Parathyroid adenoma (tissue), 2 donors: Measurements from ENCODE around the gene CARTPT.

ENCODE experiments used
- H2AFZ ChIP-seq: fragments of 300-600 bp; sonication (generic); one replicate; pipeline ENCODE4 v1.7.0; 2017; ENCODE audit warnings: antibody characterized with exemption, mild to moderate bottlenecking
- H3K27ac ChIP-seq: fragments of 300-600 bp; sonication (generic); one replicate; pipeline ENCODE4 v1.7.0; 2017
- H3K27me3 ChIP-seq: fragments of 300-600 bp; sonication (generic); one replicate; pipeline ENCODE4 v1.7.0; 2017; ENCODE audit warnings: low read length; ENCODE audit not compliant: control insufficient read depth, insufficient read depth
- H3K36me3 ChIP-seq: fragments of 300-600 bp; sonication (generic); one replicate; pipeline ENCODE4 v1.7.0; 2017; ENCODE audit warnings: low read length; ENCODE audit not compliant: control insufficient read depth, insufficient read depth
- H3K4me1 ChIP-seq: fragments of 300-600 bp; sonication (generic); one replicate; pipeline ENCODE4 v1.7.0; 2017; ENCODE audit warnings: control low read depth
- H3K4me2 ChIP-seq: fragments of 300-600 bp; sonication (generic); one replicate; pipeline ENCODE4 v1.7.0; 2017; ENCODE audit warnings: low read length
- H3K4me3 ChIP-seq: fragments of 300-600 bp; sonication (generic); one replicate; pipeline ENCODE4 v1.7.0; 2017; ENCODE audit warnings: low read depth, low read length
- H3K79me2 ChIP-seq: fragments of 300-600 bp; sonication (generic); one replicate; pipeline ENCODE4 v1.7.0; 2017; ENCODE audit warnings: control low read depth
- H3K9ac ChIP-seq: fragments of 300-600 bp; sonication (generic); one replicate; pipeline ENCODE4 v1.7.0; 2017; ENCODE audit warnings: mild to moderate bottlenecking
- H3K9me3 ChIP-seq: fragments of 300-600 bp; sonication (generic); one replicate; pipeline ENCODE4 v1.7.0; 2017; ENCODE audit warnings: low read length; ENCODE audit not compliant: control insufficient read depth
- CTCF ChIP-seq: fragments of 300-600 bp; sonication (generic); IDR thresholded peaks from one replicate; pipeline ENCODE4 v1.7.0; 2017; ENCODE audit warnings: antibody characterized with exemption, mild to moderate bottlenecking
- donor health status: primary hyperparathyroidism.

Gene CARTPT

GRCh38 chr5:71757590-71758543 lies 38.8 kb downstream of the CARTPT start:
- no peaks in the 10 kb centered on the region for H3K79me2 ChIP-seq
- TF ChIP-seq CTCF: no peak
- H3K36me3 ChIP-seq: no peaks in the 10 kb centered on the region
- no peak overlapping the region for H3K4me3 ChIP-seq
- no peaks in the 10 kb centered on the region for H3K4me1 ChIP-seq
- no peaks in the 10 kb centered on the region for H3K27me3 ChIP-seq
- H2AFZ ChIP-seq: peak overlapping the region; percentile 36
- peak overlapping the region; percentile 39 for H3K4me2 ChIP-seq
- no peak overlapping the region for H3K27ac ChIP-seq
- no peak overlapping the region for H3K9ac ChIP-seq
- no peaks in the 10 kb centered on the region for H3K9me3 ChIP-seq

- Histone ChIP-seq H3K27me3 (no peaks in the 10 kb centered on the region), H3K4me3 (no peak overlapping the region), H3K4me2 (no peak overlapping the region), H3K9me3 (no peaks in the 10 kb centered on the region), H3K27ac (no peak overlapping the region), H2AFZ (no peak overlapping the region), H3K4me1 (no peaks in the 10 kb centered on the region), H3K79me2 (no peaks in the 10 kb centered on the region), H3K36me3 (no peaks in the 10 kb centered on the region), H3K9ac (no peak overlapping the region)
- no peak for TF ChIP-seq CTCF
These were observed 43.8 kb downstream of the CARTPT start for GRCh38 chr5:71762826-71763225.

- no peaks in the 10 kb centered on the region for H3K79me2 ChIP-seq
- H3K4me2 ChIP-seq: no peak overlapping the region
- H3K36me3 ChIP-seq: no peaks in the 10 kb centered on the region
- TF ChIP-seq CTCF: no peak
- no peak overlapping the region for H3K9ac ChIP-seq
- H3K4me3 ChIP-seq: no peak overlapping the region
- H3K4me1 ChIP-seq: no peaks in the 10 kb centered on the region
- no peaks in the 10 kb centered on the region for H3K9me3 ChIP-seq
- no peak overlapping the region for H2AFZ ChIP-seq
- no peak overlapping the region for H3K27ac ChIP-seq
- no peaks in the 10 kb centered on the region for H3K27me3 ChIP-seq
These were observed 48.6 kb downstream of the CARTPT start for GRCh38 chr5:71767661-71768060.

- no peak for TF ChIP-seq CTCF
- no peaks in the 10 kb centered on the region for H3K27me3 ChIP-seq
- H3K9me3 ChIP-seq: no peaks in the 10 kb centered on the region
- H3K9ac ChIP-seq: no peak overlapping the region
- H3K36me3 ChIP-seq: no peaks in the 10 kb centered on the region
- H3K4me2 ChIP-seq: no peak overlapping the region
- H3K27ac ChIP-seq: no peak overlapping the region
- H3K4me3 ChIP-seq: no peak overlapping the region
- H2AFZ ChIP-seq: no peak overlapping the region
- H3K4me1 ChIP-seq: no peaks in the 10 kb centered on the region
- no peaks in the 10 kb centered on the region for H3K79me2 ChIP-seq
These were observed 50.2 kb downstream of the CARTPT start for GRCh38 chr5:71769287-71769686.

GRCh38 chr5:71770381-71770780 lies 51.3 kb downstream of the CARTPT start:
- Histone ChIP-seq H3K4me2 (no peak overlapping the region), H3K9ac (no peak overlapping the region)
- no peak for TF ChIP-seq CTCF

More at GRCh38 chr5:71770381-71770780, 51.3 kb downstream of the CARTPT start:
- H3K9me3 ChIP-seq: no peaks in the 10 kb centered on the region
- H3K27ac ChIP-seq: no peak overlapping the region
- H3K27me3 ChIP-seq: no peaks in the 10 kb centered on the region
- no peaks in the 10 kb centered on the region for H3K79me2 ChIP-seq
- no peaks in the 10 kb centered on the region for H3K36me3 ChIP-seq
- H3K4me3 ChIP-seq: no peak overlapping the region
- H3K4me1 ChIP-seq: no peaks in the 10 kb centered on the region
- H2AFZ ChIP-seq: no peak overlapping the region
